Loucy (cell line): ENCODE results near the gene NLRC5.

Source experiments
- EZH2phosphoT487 ChIP-seq: fragments of 200-600 bp; IDR thresholded peaks from 2 replicates; pipeline ENCODE4 v1.6.1; 2018; ENCODE audit warnings: antibody characterized with exemption, mild to moderate bottlenecking, moderate library complexity, borderline replicate concordance
- TF ChIP-seq, protein P1 (sequence below): fragments of 200-600 bp; sonication (generic); conservative IDR thresholded peaks from 2 replicates; pipeline ENCODE4 v1.5.1; 2014; ENCODE audit warnings: mild to moderate bottlenecking, antibody characterized with exemption, low read length

DNA sequence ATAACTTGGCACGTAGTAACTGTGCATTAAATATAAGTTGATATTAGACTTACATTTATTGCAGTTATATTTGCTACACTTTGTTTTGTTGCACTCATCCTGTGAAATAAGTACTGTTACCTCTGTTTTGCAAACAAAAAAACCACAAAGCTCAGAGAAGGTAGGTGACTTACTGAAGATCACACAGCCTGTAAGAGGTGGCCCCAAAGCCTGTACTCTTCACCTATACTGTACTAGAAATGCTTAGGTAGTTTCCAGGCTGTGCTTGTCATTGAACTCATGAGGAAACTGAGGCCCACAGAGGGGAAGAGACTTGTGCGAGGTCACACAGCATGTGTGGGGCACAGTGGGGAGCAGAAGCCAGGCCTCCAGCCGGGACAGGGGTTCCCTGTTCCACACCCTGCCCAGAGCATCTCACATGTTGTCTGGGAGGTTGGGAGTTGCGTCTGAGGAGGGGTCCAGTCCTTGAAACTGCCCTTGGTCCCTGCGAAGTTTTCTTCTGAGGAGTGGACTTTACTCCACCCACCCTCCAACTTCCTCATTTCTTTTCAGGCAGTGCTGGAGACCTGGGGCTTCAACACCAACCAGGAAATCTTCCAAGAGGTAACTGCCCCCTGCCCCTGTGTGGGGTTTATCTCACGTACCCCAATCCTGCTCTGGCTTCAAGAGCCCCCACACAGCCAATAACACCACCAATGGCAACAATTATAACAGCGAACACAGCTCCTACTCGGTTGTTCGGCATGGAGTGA lies 14.6 kb upstream of the NLRC5 start:
- TF ChIP-seq, protein P1, sequence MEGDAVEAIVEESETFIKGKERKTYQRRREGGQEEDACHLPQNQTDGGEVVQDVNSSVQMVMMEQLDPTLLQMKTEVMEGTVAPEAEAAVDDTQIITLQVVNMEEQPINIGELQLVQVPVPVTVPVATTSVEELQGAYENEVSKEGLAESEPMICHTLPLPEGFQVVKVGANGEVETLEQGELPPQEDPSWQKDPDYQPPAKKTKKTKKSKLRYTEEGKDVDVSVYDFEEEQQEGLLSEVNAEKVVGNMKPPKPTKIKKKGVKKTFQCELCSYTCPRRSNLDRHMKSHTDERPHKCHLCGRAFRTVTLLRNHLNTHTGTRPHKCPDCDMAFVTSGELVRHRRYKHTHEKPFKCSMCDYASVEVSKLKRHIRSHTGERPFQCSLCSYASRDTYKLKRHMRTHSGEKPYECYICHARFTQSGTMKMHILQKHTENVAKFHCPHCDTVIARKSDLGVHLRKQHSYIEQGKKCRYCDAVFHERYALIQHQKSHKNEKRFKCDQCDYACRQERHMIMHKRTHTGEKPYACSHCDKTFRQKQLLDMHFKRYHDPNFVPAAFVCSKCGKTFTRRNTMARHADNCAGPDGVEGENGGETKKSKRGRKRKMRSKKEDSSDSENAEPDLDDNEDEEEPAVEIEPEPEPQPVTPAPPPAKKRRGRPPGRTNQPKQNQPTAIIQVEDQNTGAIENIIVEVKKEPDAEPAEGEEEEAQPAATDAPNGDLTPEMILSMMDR, result no peak
- no peak for TF ChIP-seq EZH2phosphoT487
